IPS-11a (cell line): ENCODE results near the gene IQCH.

Experiments used
- H3K4me3 ChIP-seq: one replicate; pipeline ENCODE4 v1.5.1; 2013; ENCODE audit warnings: low read depth, low read length, control low read depth

The IQCH gene

GRCh38 chr15:67551207-67551743 lies 296.7 kb downstream of the IQCH start:
- H3K4me3 ChIP-seq = no peak overlapping the region
